ENCODE measurements around the gene PCDHGA2.
"Not testable (repeated sequence)": the region's sequence is repeated elsewhere in the genome, so short reads cannot be mapped to it uniquely, and the experiment has no call there.

PCDHGA2 gene

GRCh38 chr5:141346017-141346416, 7.5 kb downstream of the PCDHGA2 start:
- not testable (repeated sequence) for DNase-seq (ENCODE audit: low read depth in 3 of 3)

GRCh38 chr5:141349917-141350619, 11.5 kb downstream of the PCDHGA2 start, which contains the start of gene PCDHGB1:
PCDHGB1 (plus strand) TSS chr5:141350099; CDS start chr5:141350261, 162 bp downstream.
- no peak for DNase-seq (ENCODE audit: low read depth in 3 of 3)

- no peak for DNase-seq (ENCODE audit: low read depth in 3 of 3)
Measured at GRCh38 chr5:141351591-141351990, 13.0 kb downstream of the PCDHGA2 start.

- no peak for DNase-seq (ENCODE audit: low read depth in 3 of 3)
Measured at GRCh38 chr5:141354900-141355469, 16.4 kb downstream of the PCDHGA2 start, which contains the start of gene PCDHGA4. PCDHGA4 (plus strand) TSS chr5:141355021; CDS start chr5:141355108, 87 bp downstream.

GRCh38 chr5:141355641-141356040, 17.1 kb downstream of the PCDHGA2 start:
- DNase-seq (ENCODE audit: low read depth in 3 of 3): no peak

- no peak for DNase-seq (ENCODE audit: low read depth in 3 of 3)
Measured at GRCh38 chr5:141356133-141356532, 17.6 kb downstream of the PCDHGA2 start.

- DNase-seq (ENCODE audit: low read depth in 3 of 3): no peak
Measured at GRCh38 chr5:141356950-141357349, 18.4 kb downstream of the PCDHGA2 start.

- DNase-seq (ENCODE audit: low read depth in 3 of 3): no peak
Measured at GRCh38 chr5:141359790-141360426, 21.3 kb downstream of the PCDHGA2 start, which contains the start of gene PCDHGB2. PCDHGB2 (plus strand) TSS chr5:141359994; CDS start chr5:141360136, 142 bp downstream.

- no peak for DNase-seq (ENCODE audit: low read depth in 3 of 3)
Measured at GRCh38 chr5:141360685-141361084, 22.1 kb downstream of the PCDHGA2 start.

GRCh38 chr5:141362719-141363118, 24.2 kb downstream of the PCDHGA2 start:
- DNase-seq (ENCODE audit: low read depth in 3 of 3): no peak

- DNase-seq (ENCODE audit: low read depth in 3 of 3): no peak
Measured at GRCh38 chr5:141363952-141364660, 25.5 kb downstream of the PCDHGA2 start, which contains the start of gene PCDHGA5. PCDHGA5 (plus strand) TSS chr5:141364162; CDS start chr5:141364331, 169 bp downstream.

GRCh38 chr5:141366016-141366896, 27.7 kb downstream of the PCDHGA2 start:
- DNase-seq (ENCODE audit: low read depth in 3 of 3): no peak

GRCh38 chr5:141369994-141370848, 31.7 kb downstream of the PCDHGA2 start, which contains the start of gene PCDHGB3:
PCDHGB3 (plus strand) TSS chr5:141370242; CDS start chr5:141370395, 153 bp downstream.
- DNase-seq (ENCODE audit: low read depth in 3 of 3): no peak

- DNase-seq (ENCODE audit: low read depth in 3 of 3): no peak
Measured at GRCh38 chr5:141371572-141372475, 33.3 kb downstream of the PCDHGA2 start.

GRCh38 chr5:141373673-141374317, 35.2 kb downstream of the PCDHGA2 start, which contains the start of gene PCDHGA6:
PCDHGA6 (plus strand) TSS chr5:141373891; CDS start chr5:141374084, 193 bp downstream.
- DNase-seq (ENCODE audit: low read depth in 3 of 3): no peak

GRCh38 chr5:141374627-141375026, 36.1 kb downstream of the PCDHGA2 start:
- no peak for DNase-seq (ENCODE audit: low read depth in 3 of 3)

- DNase-seq (ENCODE audit: low read depth in 3 of 3): not testable (repeated sequence)
Measured at GRCh38 chr5:141375444-141376155, 37.0 kb downstream of the PCDHGA2 start.
